Omental fat pad (tissue), 4 donors: ENCODE data around the gene TDRD12. TPM values are rescaled to one million over a fixed set of nuclear protein-coding genes. Genes with fewer than 3 reads are reported as not detected.

Experiments used
- ATAC-seq: fragments of 150-250 bp; one replicate; pipeline ENCODE4 v1.9.1; 2016; ENCODE audit warnings: mild to moderate bottlenecking, moderate library complexity; ENCODE audit not compliant: low FRiP score
- DNase-seq: peaks from one replicate; pipeline ENCODE4 v3.0.0-alpha.2; 2019; ENCODE audit warnings: low spot score
- total RNA-seq, 4 donors: library from RNA; depleted of rRNA; stranded (reverse); fragments of >200 nt; gene quantifications; one replicate each; pipeline ENCODE4 v1.1.0, GENCODE V29; 2016
- TF ChIP-seq, protein P1 (sequence below), 3 donors: fragments of 450-650 bp; IDR thresholded peaks; one replicate each; pipeline ENCODE4 v1.5.1; 2016 to 2017; ENCODE audit warnings: antibody characterized with exemption in 3 of 3, mild to moderate bottlenecking in 3 of 3, moderate library complexity in 2 of 3

Gene TDRD12
- total RNA-seq, 4 donors from 2014 or later = 0.50 to 1.3 TPM; not detected in 2

- TF ChIP-seq, protein P1, sequence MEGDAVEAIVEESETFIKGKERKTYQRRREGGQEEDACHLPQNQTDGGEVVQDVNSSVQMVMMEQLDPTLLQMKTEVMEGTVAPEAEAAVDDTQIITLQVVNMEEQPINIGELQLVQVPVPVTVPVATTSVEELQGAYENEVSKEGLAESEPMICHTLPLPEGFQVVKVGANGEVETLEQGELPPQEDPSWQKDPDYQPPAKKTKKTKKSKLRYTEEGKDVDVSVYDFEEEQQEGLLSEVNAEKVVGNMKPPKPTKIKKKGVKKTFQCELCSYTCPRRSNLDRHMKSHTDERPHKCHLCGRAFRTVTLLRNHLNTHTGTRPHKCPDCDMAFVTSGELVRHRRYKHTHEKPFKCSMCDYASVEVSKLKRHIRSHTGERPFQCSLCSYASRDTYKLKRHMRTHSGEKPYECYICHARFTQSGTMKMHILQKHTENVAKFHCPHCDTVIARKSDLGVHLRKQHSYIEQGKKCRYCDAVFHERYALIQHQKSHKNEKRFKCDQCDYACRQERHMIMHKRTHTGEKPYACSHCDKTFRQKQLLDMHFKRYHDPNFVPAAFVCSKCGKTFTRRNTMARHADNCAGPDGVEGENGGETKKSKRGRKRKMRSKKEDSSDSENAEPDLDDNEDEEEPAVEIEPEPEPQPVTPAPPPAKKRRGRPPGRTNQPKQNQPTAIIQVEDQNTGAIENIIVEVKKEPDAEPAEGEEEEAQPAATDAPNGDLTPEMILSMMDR (IDR thresholded peaks at IDR 0.05) = no peak
- no peak for ATAC-seq
- no peak for DNase-seq
Measured at GRCh38 chr19:32809754-32810153, 90.2 kb downstream of the TDRD12 start.

DNA sequence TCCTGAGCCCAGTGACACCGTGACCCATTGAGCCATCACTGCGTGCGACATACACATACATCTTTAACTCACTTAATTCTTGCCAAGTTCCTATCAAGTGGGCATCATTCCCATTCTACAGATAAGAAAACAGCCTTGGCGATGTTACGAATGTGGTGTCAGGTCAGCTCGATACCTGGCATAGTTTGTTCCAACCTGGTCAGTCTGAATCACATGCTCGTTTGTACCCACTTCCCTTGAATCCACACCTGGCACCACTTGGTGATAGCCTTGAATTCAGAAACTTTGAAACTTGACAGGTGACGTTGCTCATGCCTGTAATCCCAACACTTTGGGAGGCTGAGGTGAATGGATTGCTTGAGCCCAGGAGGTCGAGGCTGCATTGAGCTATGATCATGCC, 90.9 kb downstream of the TDRD12 start:
- TF ChIP-seq, protein P1 (IDR thresholded peaks at IDR 0.05) = no peak
- DNase-seq = no peak

GRCh38 chr19:32811151-32811550, 91.6 kb downstream of the TDRD12 start:
- DNase-seq = no peak
- ATAC-seq = no peak
- TF ChIP-seq, protein P1 (IDR thresholded peaks at IDR 0.05) = no peak

More for the DNA sequence above, 90.9 kb downstream of the TDRD12 start:
- no peak for ATAC-seq

- ATAC-seq = no peak
- DNase-seq = no peak
- TF ChIP-seq, protein P1 (IDR thresholded peaks at IDR 0.05) = no peak
Measured at GRCh38 chr19:32812036-32812435, 92.5 kb downstream of the TDRD12 start.

DNA sequence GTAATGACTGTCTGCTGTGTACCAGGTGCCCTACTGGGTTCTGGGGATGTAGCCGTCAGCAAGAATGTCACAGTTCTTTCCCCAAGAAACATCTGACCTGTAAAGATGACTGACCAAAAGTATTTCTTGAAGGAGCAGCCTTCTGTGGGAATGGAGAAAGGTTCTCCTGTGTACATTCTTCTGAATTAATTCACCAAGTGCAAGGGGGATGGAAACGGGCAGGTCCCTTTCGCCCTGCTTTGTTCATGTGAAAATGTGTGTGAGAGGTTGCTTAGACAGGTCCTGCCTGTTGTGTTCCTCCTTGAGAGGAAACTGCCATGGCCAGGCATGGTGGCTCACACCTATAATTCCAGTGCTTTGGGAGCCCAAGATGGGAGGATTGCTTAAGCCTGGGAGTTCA, 93.0 kb downstream of the TDRD12 start:
- TF ChIP-seq, protein P1 (IDR thresholded peaks at IDR 0.05) = no peak
- ATAC-seq (no peak), DNase-seq (no peak)

DNA sequence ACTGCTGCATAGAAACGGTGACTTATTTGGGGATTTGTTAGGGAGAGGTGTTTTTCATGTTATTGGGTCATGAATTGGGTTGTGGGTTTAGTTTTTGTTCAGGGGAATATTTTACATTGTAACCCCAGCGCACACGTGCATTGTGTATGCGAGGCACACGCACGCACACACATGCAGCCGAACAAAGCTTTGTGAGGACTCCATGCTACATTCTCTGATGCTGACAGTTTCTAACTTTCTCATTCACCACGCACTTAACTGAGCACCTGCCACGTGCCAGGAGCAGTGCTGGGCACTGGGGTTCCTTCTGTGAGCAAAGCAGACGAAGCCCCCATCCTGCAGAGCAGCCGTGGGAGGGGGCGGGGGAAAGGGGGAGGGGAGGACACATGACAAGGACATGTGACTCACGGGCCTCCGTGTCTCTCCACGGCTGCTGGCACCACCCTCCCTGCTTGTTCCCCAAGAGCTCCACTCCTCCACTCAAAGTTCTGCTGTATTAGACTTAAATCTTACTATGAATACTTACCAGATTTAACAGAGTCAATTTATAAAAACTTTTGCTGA, 94.4 kb downstream of the TDRD12 start:
- TF ChIP-seq, protein P1 (IDR thresholded peaks at IDR 0.05) = no peak
- ATAC-seq = no peak
- DNase-seq = no peak

- DNase-seq = no peak
- ATAC-seq = no peak
Measured at GRCh38 chr19:32814624-32815023, 95.1 kb downstream of the TDRD12 start.

More at GRCh38 chr19:32814624-32815023, 95.1 kb downstream of the TDRD12 start:
- TF ChIP-seq, protein P1 (IDR thresholded peaks at IDR 0.05) = no peak
